A673 (cell line): ENCODE data around the gene PFDN2. TPM values are rescaled to one million over a fixed set of nuclear protein-coding genes. Genes with fewer than 3 reads are reported as not detected.

ENCODE experiments used
- BruUV-seq: library from RNA; stranded (reverse); fragments of 400-500 nt; replicated peaks from 2 replicates; lab custom pipeline; 2021; lab: Mats Ljungman, UMichigan
- CTCF ChIA-PET: fragments of 300-600 bp; sonication (Branson Sonifier 250); formaldehyde crosslinking; loops from one replicate; lab custom pipeline; 2022; ENCODE audit warnings: antibody characterized with exemption; lab: Charles Lee
- POLR2A ChIA-PET: fragments of 300-600 bp; sonication (Branson Sonifier 250); formaldehyde crosslinking; loops from one replicate; lab custom pipeline; 2022; ENCODE audit warnings: antibody characterized with exemption; ENCODE audit not compliant: low non-redundant PET; lab: Charles Lee
- DNase-seq: peaks from one replicate; pipeline ENCODE4 v3.0.0-alpha.2; 2015; ENCODE audit warnings: low spot score
- H3K27ac ChIP-seq: fragments of 200-600 bp; sonication (generic); 2 replicates; pipeline ENCODE4 v1.5.1; 2016; ENCODE audit warnings: mixed run types, low read depth, mild to moderate bottlenecking, mixed read lengths, antibody characterized with exemption, low read length; ENCODE audit not compliant: poor library complexity, severe bottlenecking
- H3K27me3 ChIP-seq: fragments of 200-600 bp; sonication (generic); replicated peaks from 2 replicates; pipeline ENCODE4 v1.6.1; 2017; ENCODE audit warnings: mixed run types, low read depth, mild to moderate bottlenecking, mixed read lengths, antibody characterized with exemption, low read length; ENCODE audit not compliant: insufficient read depth, poor library complexity
- H3K36me3 ChIP-seq: fragments of 200-600 bp; sonication (generic); 2 replicates; pipeline ENCODE4 v1.6.1; 2016; ENCODE audit warnings: mixed run types, mild to moderate bottlenecking, mixed read lengths, antibody characterized with exemption, low read length; ENCODE audit not compliant: insufficient read depth, poor library complexity, severe bottlenecking
- H3K4me1 ChIP-seq: fragments of 200-600 bp; sonication (generic); 2 replicates; pipeline ENCODE4 v1.6.1; 2017; ENCODE audit warnings: mixed run types, mild to moderate bottlenecking, mixed read lengths, antibody characterized with exemption, low read length; ENCODE audit not compliant: insufficient read depth, poor library complexity, severe bottlenecking
- H3K4me3 ChIP-seq: fragments of 200-600 bp; sonication (generic); 2 replicates; pipeline ENCODE4 v1.5.1; 2016; ENCODE audit warnings: low read depth, mixed run types, mild to moderate bottlenecking, mixed read lengths, low read length; ENCODE audit not compliant: poor library complexity, severe bottlenecking
- H3K9me3 ChIP-seq: fragments of 200-600 bp; sonication (generic); 2 replicates; pipeline ENCODE4 v1.6.1; 2016; ENCODE audit warnings: mixed run types, low read depth, mild to moderate bottlenecking, mixed read lengths, antibody characterized with exemption, low read length; ENCODE audit not compliant: poor library complexity, severe bottlenecking
- EZH2 ChIP-seq: fragments of 200-600 bp; sonication (generic); IDR thresholded peaks from 2 replicates; pipeline ENCODE4 v1.6.1; 2017; ENCODE audit warnings: borderline replicate concordance, low read depth, mild to moderate bottlenecking, mixed read lengths, antibody characterized with exemption, low read length; ENCODE audit not compliant: poor library complexity, severe bottlenecking
- intact Hi-C: fragments of 100-400 bp; cut with micrococcal nuclease; formaldehyde crosslinking; loops from one replicate; pipeline ENCODE4 v1.10.0; 2022; ENCODE audit not compliant: unreplicated experiment
- total RNA-seq: library from RNA; stranded (reverse); gene quantifications from 2 replicates; pipeline ENCODE4 v1.2.3, GENCODE V29; 2021
- TF ChIP-seq, protein P1 (sequence below): fragments of 300-800, 200-600 bp; sonication (generic); conservative IDR thresholded peaks from 2 replicates; pipeline ENCODE4 v1.5.1; 2017; ENCODE audit warnings: low read depth, mild to moderate bottlenecking, antibody characterized with exemption, low read length, moderate library complexity, mixed read lengths

Gene PFDN2
- total RNA-seq, 1 experiment from 2014 or later = 131 TPM

DNA sequence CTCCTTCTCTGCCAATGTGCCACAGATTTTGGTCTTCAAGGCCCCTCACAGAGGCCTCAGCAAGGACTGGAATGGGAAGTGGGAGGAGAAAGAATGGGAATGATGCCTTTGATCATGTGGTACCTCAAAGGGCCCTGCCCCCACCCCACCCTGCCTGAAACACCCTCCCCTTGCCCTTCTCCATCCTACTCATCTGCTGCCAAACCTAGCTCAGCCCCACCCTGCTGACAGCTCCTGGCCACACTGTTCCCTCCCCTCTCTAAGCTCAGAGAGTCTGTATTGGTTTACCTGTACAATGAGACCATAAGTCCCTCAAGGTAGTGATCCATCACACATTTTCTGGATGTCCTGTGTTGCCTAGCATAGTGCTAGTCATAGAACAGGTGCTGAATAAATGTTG lies 41.4 kb downstream of the PFDN2 start:
- Histone ChIP-seq H3K9me3 (no peaks in the 10 kb centered on the region), H3K4me1 (no peaks in the 10 kb centered on the region), H3K4me3 (no peak overlapping the region), H3K27me3 (no peaks in the 10 kb centered on the region), H3K27ac (no peak overlapping the region), H3K36me3 (no peaks in the 10 kb centered on the region)
- no peak for DNase-seq
- ChIA-PET CTCF (no interaction called here), POLR2A (no interaction called here)
- intact Hi-C loops = no loop called here
- TF ChIP-seq, protein P1, sequence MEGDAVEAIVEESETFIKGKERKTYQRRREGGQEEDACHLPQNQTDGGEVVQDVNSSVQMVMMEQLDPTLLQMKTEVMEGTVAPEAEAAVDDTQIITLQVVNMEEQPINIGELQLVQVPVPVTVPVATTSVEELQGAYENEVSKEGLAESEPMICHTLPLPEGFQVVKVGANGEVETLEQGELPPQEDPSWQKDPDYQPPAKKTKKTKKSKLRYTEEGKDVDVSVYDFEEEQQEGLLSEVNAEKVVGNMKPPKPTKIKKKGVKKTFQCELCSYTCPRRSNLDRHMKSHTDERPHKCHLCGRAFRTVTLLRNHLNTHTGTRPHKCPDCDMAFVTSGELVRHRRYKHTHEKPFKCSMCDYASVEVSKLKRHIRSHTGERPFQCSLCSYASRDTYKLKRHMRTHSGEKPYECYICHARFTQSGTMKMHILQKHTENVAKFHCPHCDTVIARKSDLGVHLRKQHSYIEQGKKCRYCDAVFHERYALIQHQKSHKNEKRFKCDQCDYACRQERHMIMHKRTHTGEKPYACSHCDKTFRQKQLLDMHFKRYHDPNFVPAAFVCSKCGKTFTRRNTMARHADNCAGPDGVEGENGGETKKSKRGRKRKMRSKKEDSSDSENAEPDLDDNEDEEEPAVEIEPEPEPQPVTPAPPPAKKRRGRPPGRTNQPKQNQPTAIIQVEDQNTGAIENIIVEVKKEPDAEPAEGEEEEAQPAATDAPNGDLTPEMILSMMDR = no peak
- no peak for TF ChIP-seq EZH2
- no TSS peak for BruUV-seq

DNA sequence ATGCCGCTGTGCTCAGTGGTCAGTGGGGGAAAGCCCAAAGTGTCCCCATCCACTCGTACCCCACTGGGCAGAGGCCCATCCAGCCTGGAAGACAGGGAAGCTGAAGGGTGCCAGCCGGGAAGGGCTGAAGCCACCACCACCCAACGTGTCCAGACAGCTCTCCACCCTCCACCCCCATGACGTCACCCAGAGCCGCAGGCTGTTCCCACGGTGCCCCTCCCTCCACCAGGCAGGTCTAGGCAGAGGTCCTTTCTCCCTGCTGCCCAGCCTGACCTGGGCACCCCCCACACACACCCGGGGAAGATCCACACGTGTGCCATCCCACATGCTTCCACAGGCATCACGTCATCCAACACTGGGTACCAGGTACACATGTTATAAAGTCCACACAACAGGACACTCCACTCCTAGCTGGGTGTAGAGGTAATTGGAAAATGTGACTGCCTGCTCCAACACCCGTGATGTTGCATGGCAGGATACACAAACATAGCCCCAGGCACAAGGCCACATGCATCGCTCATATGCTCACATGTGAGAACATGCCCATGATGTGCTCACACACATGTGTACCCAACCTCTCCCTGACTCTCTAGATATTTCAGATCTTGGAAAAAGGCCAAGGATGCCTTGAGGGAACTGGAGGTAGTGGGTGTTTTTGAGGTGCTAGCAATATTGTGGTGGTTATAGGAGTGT lies 43.0 kb downstream of the PFDN2 start:
- intact Hi-C loops = no loop called here
- no peak for DNase-seq
- no peaks in the 10 kb centered on the region for H3K36me3 ChIP-seq
- H3K27ac ChIP-seq = no peak overlapping the region
- no peak for TF ChIP-seq EZH2
- TF ChIP-seq, protein P1 = no peak
- no peak overlapping the region for H3K4me3 ChIP-seq
- ChIA-PET POLR2A (no interaction called here), CTCF (no interaction called here)
- H3K27me3 ChIP-seq = no peaks in the 10 kb centered on the region
- H3K9me3 ChIP-seq = no peaks in the 10 kb centered on the region
- no TSS peak for BruUV-seq
- no peaks in the 10 kb centered on the region for H3K4me1 ChIP-seq

DNA sequence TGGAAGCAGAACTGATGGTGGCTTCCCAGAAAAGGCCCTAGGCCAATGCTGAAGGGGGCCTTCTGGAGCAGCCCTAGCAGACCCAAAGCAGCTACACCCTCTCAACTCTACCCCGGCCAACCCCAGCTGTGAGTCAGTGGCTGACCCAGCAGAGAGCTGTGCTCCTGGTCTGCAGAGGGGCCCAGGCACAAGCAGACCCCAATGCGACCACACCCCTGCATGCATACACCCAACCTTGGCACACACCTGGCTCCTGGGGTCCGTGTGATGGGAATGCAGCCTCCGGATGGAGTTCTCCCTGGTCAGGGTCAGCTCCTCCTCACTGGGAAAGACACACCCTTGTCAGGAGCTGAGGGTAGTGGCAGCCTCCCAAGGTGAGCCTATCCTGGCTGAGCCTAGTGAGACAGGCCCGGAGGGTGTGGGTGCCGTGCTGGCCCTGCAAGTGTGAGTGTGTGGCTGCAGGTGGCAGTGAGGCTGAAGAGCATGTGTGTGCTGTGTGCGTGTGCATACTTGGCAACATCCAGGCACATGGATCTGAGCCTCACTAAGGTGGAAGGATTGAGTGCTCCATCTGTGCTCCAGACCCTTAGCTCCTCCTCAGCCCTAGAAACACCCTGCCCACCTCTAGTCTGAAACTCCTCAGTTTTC lies 44.2 kb downstream of the PFDN2 start:
- intact Hi-C loops = no loop called here

More for the DNA sequence above, 44.2 kb downstream of the PFDN2 start:
- Histone ChIP-seq H3K4me1 (no peaks in the 10 kb centered on the region), H3K9me3 (no peaks in the 10 kb centered on the region), H3K27me3 (no peaks in the 10 kb centered on the region), H3K27ac (no peak overlapping the region), H3K4me3 (no peak overlapping the region), H3K36me3 (no peaks in the 10 kb centered on the region)
- no peak for DNase-seq
- TF ChIP-seq, protein P1 = no peak
- TF ChIP-seq EZH2 = no peak
- CTCF ChIA-PET = no interaction called here
- POLR2A ChIA-PET = no interaction called here
- BruUV-seq = no TSS peak
